CD8-positive, alpha-beta memory T cell (primary cell): ENCODE data around the gene ASB11. TPM values are rescaled to one million over a fixed set of nuclear protein-coding genes. Genes with fewer than 3 reads are reported as not detected.
"Not testable (repeated sequence)": the region's sequence is repeated elsewhere in the genome, so short reads cannot be mapped to it uniquely, and the experiment has no call there.

Source experiments
- CTCF ChIA-PET: fragments of 350-600 bp; sonication (Branson Sonifier 250); formaldehyde crosslinking; loops from one replicate; lab custom pipeline; 2021; ENCODE audit warnings: antibody characterized with exemption; lab: Charles Lee
- POLR2A ChIA-PET: fragments of 350-600 bp; sonication (Branson Sonifier 250); formaldehyde crosslinking; loops from one replicate; lab custom pipeline; 2021; ENCODE audit warnings: antibody characterized with exemption; lab: Charles Lee
- DNase-seq, 5 donors: peaks; one replicate each; pipeline versions ENCODE4 v3.0.0 to v3.0.0-alpha.2; 2020 to 2022; ENCODE audit warnings: mixed read lengths in 1 of 5
- H3K27ac ChIP-seq: one replicate; pipeline ENCODE4 v1.7.0; 2013; ENCODE audit warnings: low read depth, mild to moderate bottlenecking, low read length, moderate library complexity
- H3K27me3 ChIP-seq: 2 replicates; pipeline ENCODE4 v1.7.0; 2013; ENCODE audit warnings: low read length, mild to moderate bottlenecking; ENCODE audit not compliant: insufficient read depth, poor library complexity, severe bottlenecking
- H3K36me3 ChIP-seq: 2 replicates; pipeline ENCODE4 v1.7.0; 2013; ENCODE audit warnings: mild to moderate bottlenecking, low read length, moderate library complexity; ENCODE audit not compliant: insufficient read depth
- H3K4me1 ChIP-seq: 2 replicates; pipeline ENCODE4 v1.7.0; 2013; ENCODE audit warnings: mild to moderate bottlenecking, low read length, moderate library complexity; ENCODE audit not compliant: insufficient read depth
- H3K4me3 ChIP-seq: 2 replicates; pipeline ENCODE4 v1.7.0; 2013; ENCODE audit warnings: mild to moderate bottlenecking, low read length
- H3K9me3 ChIP-seq: 2 replicates; pipeline ENCODE4 v1.7.0; 2013; ENCODE audit warnings: mild to moderate bottlenecking, low read length
- H3K27ac Mint-ChIP-seq, 8 donors: one replicate each; pipeline ENCODE4 v1.8.0; 2020 to 2021; ENCODE audit warnings: mixed read lengths in 8 of 8, mild to moderate bottlenecking in 6 of 8, inconsistent platforms in 3 of 8, moderate library complexity in 3 of 8
- H3K27me3 Mint-ChIP-seq, 2 donors: one replicate each; pipeline ENCODE4 v1.8.0; 2020 to 2021; ENCODE audit warnings: mixed read lengths in 2 of 2, mild to moderate bottlenecking in 1 of 2, moderate library complexity in 1 of 2
- H3K36me3 Mint-ChIP-seq, 3 donors: one replicate each; pipeline ENCODE4 v1.8.0; 2020 to 2021; ENCODE audit warnings: mixed read lengths in 3 of 3, inconsistent platforms in 1 of 3, mild to moderate bottlenecking in 1 of 3
- H3K4me1 Mint-ChIP-seq, 3 donors: one replicate each; pipeline ENCODE4 v1.8.0; 2020 to 2021; ENCODE audit warnings: mixed read lengths in 3 of 3, inconsistent platforms in 1 of 3, mild to moderate bottlenecking in 1 of 3
- H3K4me3 Mint-ChIP-seq, 7 donors: one replicate each; pipeline ENCODE4 v1.8.0; 2020 to 2021; ENCODE audit warnings: mixed read lengths in 7 of 7, mild to moderate bottlenecking in 6 of 7, moderate library complexity in 4 of 7, inconsistent platforms in 2 of 7
- H3K9me3 Mint-ChIP-seq, 5 donors: one replicate each; pipeline ENCODE4 v1.8.0; 2020 to 2022; ENCODE audit warnings: mixed read lengths in 5 of 5, mild to moderate bottlenecking in 3 of 5, moderate library complexity in 2 of 5, inconsistent platforms in 1 of 5
- polyA plus RNA-seq: library from polyadenylated mRNA; unstranded; fragments of 300-500 nt; fragmentation: Illumina TruSeq; gene quantifications from one replicate; pipeline ENCODE4 v1.2.3, GENCODE V29; 2021
- total RNA-seq, 2 experiments: library from RNA; stranded (reverse); gene quantifications; one replicate each; pipeline ENCODE4 v1.2.3, GENCODE V29; 2021

The ASB11 gene
- total and polyA plus RNA-seq, 3 experiments from 2014 or later: not detected

- Histone ChIP-seq H3K27me3 (no peaks in the 10 kb centered on the region), H3K36me3 (peaks cover 11% of the 10 kb centered on the region), H3K4me1 (no peaks in the 10 kb centered on the region), H3K27ac (no peak overlapping the region), H3K4me3 (no peak overlapping the region), H3K9me3 (no peaks in the 10 kb centered on the region)
- ChIA-PET CTCF (no interaction called here), POLR2A (no interaction called here)
- Mint-ChIP-seq H3K36me3 (peaks cover 0 to 54% (median 3%) of the 10 kb centered on the region in 3 donors), H3K4me1 (no peaks in the 10 kb centered on the region), H3K27me3 (peaks cover 0 to 3% of the 10 kb centered on the region in 2 donors), H3K27ac (no peak overlapping the region), H3K9me3 (no peaks in the 10 kb centered on the region), H3K4me3 (no peak overlapping the region)
- DNase-seq: no peak
Observed at GRCh38 chrX:15322072-15322471, 6.6 kb upstream of the ASB11 start.

DNA sequence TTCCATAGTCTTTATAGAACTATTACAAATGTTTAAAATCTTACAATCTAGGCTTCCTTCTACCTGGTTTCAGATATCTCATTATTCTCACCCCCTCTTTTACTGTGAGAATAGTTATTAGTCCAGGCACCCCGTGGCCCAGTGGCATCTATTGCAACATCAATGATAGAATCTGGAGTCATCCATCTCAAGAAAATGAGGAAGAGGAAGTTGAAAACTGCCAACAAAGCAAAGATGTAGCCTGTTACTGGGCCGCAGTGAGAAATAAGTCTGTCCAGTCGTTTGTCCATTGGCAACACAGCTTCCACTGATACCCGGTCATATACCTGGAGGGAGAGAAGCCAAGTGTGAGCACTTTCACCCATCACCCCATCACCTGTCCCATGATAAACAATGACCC is 6.0 kb upstream of the ASB11 start:
- Histone ChIP-seq H3K4me3 (no peak overlapping the region), H3K27ac (no peak overlapping the region), H3K36me3 (peaks cover 11% of the 10 kb centered on the region), H3K9me3 (no peaks in the 10 kb centered on the region), H3K27me3 (no peaks in the 10 kb centered on the region), H3K4me1 (no peaks in the 10 kb centered on the region)
- Mint-ChIP-seq H3K27ac (peak overlapping the region in 1 of 8 donors; percentile 8), H3K4me3 (no peak overlapping the region), H3K9me3 (no peaks in the 10 kb centered on the region), H3K4me1 (no peaks in the 10 kb centered on the region), H3K36me3 (peaks cover 0 to 54% (median 3%) of the 10 kb centered on the region in 3 donors), H3K27me3 (peaks cover 0 to 3% of the 10 kb centered on the region in 2 donors)
- DNase-seq: no peak
- ChIA-PET POLR2A (no interaction called here), CTCF (no interaction called here)

GRCh38 chrX:15320297-15320696 is 4.9 kb upstream of the ASB11 start:
- Mint-ChIP-seq H3K36me3 (peaks cover 0 to 53% (median 3%) of the 10 kb centered on the region in 3 donors), H3K27me3 (peaks cover 0 to 3% of the 10 kb centered on the region in 2 donors), H3K4me3 (no peak overlapping the region), H3K9me3 (no peaks in the 10 kb centered on the region), H3K27ac (no peak overlapping the region), H3K4me1 (no peaks in the 10 kb centered on the region)
- no peaks in the 10 kb centered on the region for H3K27me3 ChIP-seq
- peaks cover 11% of the 10 kb centered on the region for H3K36me3 ChIP-seq
- ChIA-PET CTCF (no interaction called here), POLR2A (no interaction called here)
- H3K27ac ChIP-seq: no peak overlapping the region
- no peak for DNase-seq
- H3K9me3 ChIP-seq: no peaks in the 10 kb centered on the region
- no peak overlapping the region for H3K4me3 ChIP-seq
- no peaks in the 10 kb centered on the region for H3K4me1 ChIP-seq

- Histone ChIP-seq H3K27me3 (no peaks in the 10 kb centered on the region), H3K4me1 (no peaks in the 10 kb centered on the region), H3K27ac (no peak overlapping the region), H3K4me3 (no peak overlapping the region), H3K9me3 (no peaks in the 10 kb centered on the region), H3K36me3 (peaks cover 1% of the 10 kb centered on the region)
- no peaks in the 10 kb centered on the region for H3K4me1 Mint-ChIP-seq
- peaks cover 0 to 43% (median 3%) of the 10 kb centered on the region in 3 donors for H3K36me3 Mint-ChIP-seq
- ChIA-PET CTCF (no interaction called here), POLR2A (no interaction called here)
- DNase-seq: no peak
- H3K9me3 Mint-ChIP-seq: no peaks in the 10 kb centered on the region
- no peak overlapping the region for H3K27ac Mint-ChIP-seq
- H3K4me3 Mint-ChIP-seq: no peak overlapping the region
- H3K27me3 Mint-ChIP-seq: peaks cover 0 to 3% of the 10 kb centered on the region in 2 donors
Observed at GRCh38 chrX:15319075-15319474, 3.6 kb upstream of the ASB11 start.

GRCh38 chrX:15314472-15314871 is 968 bp downstream of the ASB11 start:
- Mint-ChIP-seq H3K36me3 (peaks cover 0 to 7% (median 1%) of the 10 kb centered on the region in 3 donors), H3K27me3 (peaks cover 0 to 3% of the 10 kb centered on the region in 2 donors), H3K4me3 (no peak overlapping the region), H3K4me1 (no peaks in the 10 kb centered on the region), H3K27ac (no peak overlapping the region), H3K9me3 (no peaks in the 10 kb centered on the region)
- POLR2A ChIA-PET: no interaction called here
- Histone ChIP-seq H3K4me3 (no peak overlapping the region), H3K4me1 (no peaks in the 10 kb centered on the region), H3K36me3 (no peaks in the 10 kb centered on the region), H3K9me3 (no peaks in the 10 kb centered on the region), H3K27ac (no peak overlapping the region), H3K27me3 (no peaks in the 10 kb centered on the region)
- CTCF ChIA-PET: no interaction called here
- no peak for DNase-seq

DNA sequence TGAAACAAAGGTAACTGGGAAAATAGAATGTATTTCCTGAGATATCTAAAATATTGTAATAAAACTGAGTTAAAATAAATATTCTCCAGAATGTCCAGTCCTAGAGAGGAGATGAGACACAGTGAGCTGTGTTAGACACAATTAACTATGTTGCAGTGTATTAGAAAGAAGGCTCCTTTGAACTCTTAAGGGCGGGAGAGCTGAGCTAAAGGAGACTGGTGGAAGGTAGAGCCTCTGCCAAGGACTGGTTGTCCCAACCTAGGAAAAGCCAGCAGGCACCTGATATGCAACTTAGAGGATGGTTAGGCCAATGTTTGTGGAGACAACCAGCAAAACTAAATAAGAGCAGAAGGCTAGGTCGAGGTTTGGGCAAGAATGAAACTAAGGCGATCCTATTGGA is 4.3 kb downstream of the ASB11 start:
- H3K27me3 Mint-ChIP-seq: peaks cover under 1 to 3% of the 10 kb centered on the region in 2 donors
- no peaks in the 10 kb centered on the region for H3K4me1 Mint-ChIP-seq
- no peaks in the 10 kb centered on the region for H3K36me3 Mint-ChIP-seq
- ChIA-PET CTCF (interaction anchor here (1.0 kb wide), 1 partner anchor 15 kb away, joined by 3 read pairs; no protein-coding TSS in a partner anchor), POLR2A (no interaction called here)
- H3K27me3 ChIP-seq: no peaks in the 10 kb centered on the region
- H3K36me3 ChIP-seq: no peaks in the 10 kb centered on the region
- H3K4me3 Mint-ChIP-seq: no peak overlapping the region
- no peaks in the 10 kb centered on the region for H3K9me3 Mint-ChIP-seq
- no peak overlapping the region for H3K27ac Mint-ChIP-seq
- DNase-seq: no peak
- no peak overlapping the region for H3K27ac ChIP-seq
- H3K4me3 ChIP-seq: no peak overlapping the region
- H3K4me1 ChIP-seq: no peaks in the 10 kb centered on the region
- H3K9me3 ChIP-seq: no peaks in the 10 kb centered on the region

DNA sequence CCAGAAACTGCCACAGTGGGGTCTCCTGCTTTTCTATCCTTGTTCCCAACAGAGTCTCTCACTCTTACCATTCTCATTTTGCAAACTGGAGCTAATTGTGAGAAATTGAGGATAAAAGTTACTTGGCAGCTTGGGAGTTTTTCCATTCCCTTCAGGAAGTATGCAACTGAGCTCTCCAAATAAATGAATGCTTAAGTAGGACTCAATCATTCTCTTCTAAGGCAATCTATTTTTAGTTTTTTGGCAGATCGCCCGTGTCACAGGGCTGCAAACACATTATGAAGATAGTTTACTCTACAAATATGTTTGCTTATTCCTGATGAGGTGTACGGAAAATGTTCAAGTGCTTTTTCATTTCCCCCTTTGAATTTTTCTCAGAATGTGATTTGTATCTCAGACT is 5.3 kb downstream of the ASB11 start:
- no peak overlapping the region for H3K27ac ChIP-seq
- CTCF ChIA-PET: interaction anchor here (1.6 kb wide), 1 partner anchor 10 kb away, joined by 3 read pairs; no protein-coding TSS in a partner anchor
- H3K4me3 ChIP-seq: no peak overlapping the region
- Mint-ChIP-seq H3K4me3 (no peak overlapping the region), H3K4me1 (no peaks in the 10 kb centered on the region), H3K27me3 (peaks cover 4 to 8% of the 10 kb centered on the region in 2 donors), H3K27ac (no peak overlapping the region), H3K36me3 (no peaks in the 10 kb centered on the region), H3K9me3 (no peaks in the 10 kb centered on the region)
- no peaks in the 10 kb centered on the region for H3K27me3 ChIP-seq
- no peaks in the 10 kb centered on the region for H3K9me3 ChIP-seq
- POLR2A ChIA-PET: no interaction called here
- DNase-seq: no peak
- H3K4me1 ChIP-seq: no peaks in the 10 kb centered on the region
- no peaks in the 10 kb centered on the region for H3K36me3 ChIP-seq

DNA sequence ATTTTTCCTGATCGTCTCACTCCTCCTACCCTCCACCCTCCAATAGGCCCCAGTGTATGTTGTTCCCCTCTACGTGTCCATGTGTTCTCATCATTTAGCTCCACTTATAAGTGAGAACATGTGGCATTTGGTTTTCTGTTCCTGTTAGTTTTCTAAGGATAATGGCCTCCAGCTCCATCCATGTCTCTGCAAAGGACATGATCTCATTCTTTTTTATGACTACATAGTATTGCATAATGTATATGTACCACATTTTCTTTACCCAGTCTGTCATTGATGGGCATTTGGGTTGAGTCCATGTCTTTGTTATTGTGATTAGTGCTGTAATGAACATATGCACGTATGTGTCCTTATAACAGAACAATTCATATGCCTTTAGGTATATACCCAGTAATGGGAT is 9.5 kb downstream of the ASB11 start:
- H3K4me1 ChIP-seq, H3K9me3 ChIP-seq, H3K4me3 ChIP-seq, H3K4me1 Mint-ChIP-seq, POLR2A ChIA-PET, DNase-seq, CTCF ChIA-PET, H3K36me3 Mint-ChIP-seq, H3K4me3 Mint-ChIP-seq, H3K27ac Mint-ChIP-seq, H3K36me3 ChIP-seq, H3K9me3 Mint-ChIP-seq, H3K27me3 ChIP-seq, H3K27ac ChIP-seq, H3K27me3 Mint-ChIP-seq: not testable (repeated sequence)
